ENCODE results near the gene TTC3. TPM values are rescaled to one million over a fixed set of nuclear protein-coding genes. Genes with fewer than 3 reads are reported as not detected.

Gene TTC3
- total RNA-seq, 2 donors from 2014 or later = 184 to 273 TPM

GRCh38 chr21:37210799-37211198 is 137.7 kb downstream of the TTC3 start:
- no peak overlapping the region for H3K4me3 Mint-ChIP-seq
- WGBS, 2 experiments (ENCODE audit: insufficient coverage in 1 of 2, insufficient read length in 1 of 2) = 90% methylated on average over 1 of the region's 1 CpG; no CpG with 5 or more reads in 1 of the 2 experiments
- H3K4me1 ChIP-seq (ENCODE audit: control insufficient read depth, insufficient read depth, low read length) = no peaks in the 10 kb centered on the region

DNA sequence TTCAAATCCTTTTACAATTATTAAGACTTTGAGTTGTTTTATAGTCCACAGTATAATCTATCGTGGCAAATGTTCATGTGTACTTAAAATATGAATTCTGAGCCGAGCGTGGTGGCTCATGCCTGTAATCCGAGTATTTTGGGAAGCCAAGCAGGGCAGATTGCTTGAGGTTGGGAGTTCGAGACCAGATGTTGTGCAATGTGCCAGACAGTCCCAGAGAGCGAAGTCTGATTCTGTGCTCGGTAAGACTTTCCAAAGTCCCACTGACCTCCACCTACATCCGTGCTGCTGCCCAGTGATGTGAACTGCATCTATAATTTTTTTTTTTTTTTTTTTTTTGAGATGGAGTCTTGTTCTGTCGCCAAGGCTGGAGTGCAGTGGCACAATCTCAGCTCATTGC is 141.9 kb downstream of the TTC3 start:
- Histone ChIP-seq H3K9me3 (ENCODE audit: control insufficient read depth, low read length) (peaks cover 20% of the 10 kb centered on the region), H3K4me3 (ENCODE audit: low read length) (no peak overlapping the region), H3K36me3 (ENCODE audit: control insufficient read depth, insufficient read depth, low read length) (peaks cover 16% of the 10 kb centered on the region), H3K4me1 (ENCODE audit: control insufficient read depth, insufficient read depth, low read length) (no peaks in the 10 kb centered on the region), H3K27ac (ENCODE audit: low read depth, low read length) (no peak overlapping the region), H3K27me3 (ENCODE audit: control insufficient read depth, insufficient read depth, low read length, poor library complexity, severe bottlenecking) (no peaks in the 10 kb centered on the region), H3K9ac (ENCODE audit: extremely low read depth, low read length, poor library complexity, severe bottlenecking) (no peak overlapping the region)
- no peak overlapping the region for H3K27ac Mint-ChIP-seq
- peaks cover 21% of the 10 kb centered on the region for H3K9me3 Mint-ChIP-seq
- peaks cover 15% of the 10 kb centered on the region for H3K27me3 Mint-ChIP-seq (ENCODE audit: insufficient read depth)
- 91 to 97% methylated on average over 6 to 8 of the region's 9 CpGs for WGBS, 2 experiments (ENCODE audit: insufficient coverage in 1 of 2, insufficient read length in 1 of 2)
- H3K36me3 Mint-ChIP-seq (ENCODE audit: low read depth) = peaks cover 11% of the 10 kb centered on the region
- no peaks in the 10 kb centered on the region for H3K4me1 Mint-ChIP-seq
- TF ChIP-seq, protein P1, sequence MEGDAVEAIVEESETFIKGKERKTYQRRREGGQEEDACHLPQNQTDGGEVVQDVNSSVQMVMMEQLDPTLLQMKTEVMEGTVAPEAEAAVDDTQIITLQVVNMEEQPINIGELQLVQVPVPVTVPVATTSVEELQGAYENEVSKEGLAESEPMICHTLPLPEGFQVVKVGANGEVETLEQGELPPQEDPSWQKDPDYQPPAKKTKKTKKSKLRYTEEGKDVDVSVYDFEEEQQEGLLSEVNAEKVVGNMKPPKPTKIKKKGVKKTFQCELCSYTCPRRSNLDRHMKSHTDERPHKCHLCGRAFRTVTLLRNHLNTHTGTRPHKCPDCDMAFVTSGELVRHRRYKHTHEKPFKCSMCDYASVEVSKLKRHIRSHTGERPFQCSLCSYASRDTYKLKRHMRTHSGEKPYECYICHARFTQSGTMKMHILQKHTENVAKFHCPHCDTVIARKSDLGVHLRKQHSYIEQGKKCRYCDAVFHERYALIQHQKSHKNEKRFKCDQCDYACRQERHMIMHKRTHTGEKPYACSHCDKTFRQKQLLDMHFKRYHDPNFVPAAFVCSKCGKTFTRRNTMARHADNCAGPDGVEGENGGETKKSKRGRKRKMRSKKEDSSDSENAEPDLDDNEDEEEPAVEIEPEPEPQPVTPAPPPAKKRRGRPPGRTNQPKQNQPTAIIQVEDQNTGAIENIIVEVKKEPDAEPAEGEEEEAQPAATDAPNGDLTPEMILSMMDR (conservative IDR thresholded peaks at IDR 0.05) = no peak
- DNase-seq = no peak
- H3K4me3 Mint-ChIP-seq = no peak overlapping the region

More at GRCh38 chr21:37210799-37211198, 137.7 kb downstream of the TTC3 start:
- H3K27me3 Mint-ChIP-seq (ENCODE audit: insufficient read depth) = no peaks in the 10 kb centered on the region
- no peak overlapping the region for H3K9ac ChIP-seq (ENCODE audit: extremely low read depth, low read length, poor library complexity, severe bottlenecking)
- TF ChIP-seq, protein P1 (conservative IDR thresholded peaks at IDR 0.05) = no peak
- no peak overlapping the region for H3K27ac ChIP-seq (ENCODE audit: low read depth, low read length)
- peaks cover 27% of the 10 kb centered on the region for H3K9me3 Mint-ChIP-seq
- H3K36me3 ChIP-seq (ENCODE audit: control insufficient read depth, insufficient read depth, low read length) = peaks cover 3% of the 10 kb centered on the region
- peaks cover 28% of the 10 kb centered on the region for H3K9me3 ChIP-seq (ENCODE audit: control insufficient read depth, low read length)
- no peaks in the 10 kb centered on the region for H3K4me1 Mint-ChIP-seq
- H3K36me3 Mint-ChIP-seq (ENCODE audit: low read depth) = peaks cover 10% of the 10 kb centered on the region
- no peaks in the 10 kb centered on the region for H3K27me3 ChIP-seq (ENCODE audit: control insufficient read depth, insufficient read depth, low read length, poor library complexity, severe bottlenecking)
- no peak overlapping the region for H3K27ac Mint-ChIP-seq
- no peak overlapping the region for H3K4me3 ChIP-seq (ENCODE audit: low read length)
- DNase-seq = no peak

- H3K36me3 ChIP-seq (ENCODE audit: control insufficient read depth, insufficient read depth, low read length) = peaks cover 48% of the 10 kb centered on the region
- H3K9ac ChIP-seq (ENCODE audit: extremely low read depth, low read length, poor library complexity, severe bottlenecking) = no peak overlapping the region
- peaks cover 32% of the 10 kb centered on the region for H3K36me3 Mint-ChIP-seq (ENCODE audit: low read depth)
- H3K4me3 Mint-ChIP-seq = peak overlapping the region; percentile 58
- H3K4me1 ChIP-seq (ENCODE audit: control insufficient read depth, insufficient read depth, low read length) = no peaks in the 10 kb centered on the region
- no peak overlapping the region for H3K27ac ChIP-seq (ENCODE audit: low read depth, low read length)
- H3K4me3 ChIP-seq (ENCODE audit: low read length) = no peak overlapping the region
- 93 to 95% methylated on average over 12 to 13 of the region's 13 CpGs for WGBS, 2 experiments (ENCODE audit: insufficient coverage in 1 of 2, insufficient read length in 1 of 2)
- H3K9me3 Mint-ChIP-seq = peaks cover 12% of the 10 kb centered on the region
- no peaks in the 10 kb centered on the region for H3K27me3 ChIP-seq (ENCODE audit: control insufficient read depth, insufficient read depth, low read length, poor library complexity, severe bottlenecking)
- TF ChIP-seq, protein P1 (conservative IDR thresholded peaks at IDR 0.05) = no peak
- H3K27ac Mint-ChIP-seq = no peak overlapping the region
- H3K4me1 Mint-ChIP-seq = no peaks in the 10 kb centered on the region
- H3K9me3 ChIP-seq (ENCODE audit: control insufficient read depth, low read length) = no peaks in the 10 kb centered on the region
- peaks cover 25% of the 10 kb centered on the region for H3K27me3 Mint-ChIP-seq (ENCODE audit: insufficient read depth)
- no peak for DNase-seq
These were observed 146.8 kb downstream of the TTC3 start for GRCh38 chr21:37219761-37220432.
